ENCODE measurements around the gene KLF3. TPM values are rescaled to one million over a fixed set of nuclear protein-coding genes. Genes with fewer than 3 reads are reported as not detected.

The KLF3 gene
- total and polyA plus RNA-seq, 11 donors = 7.4 to 36.4 (median 20.8) TPM

DNA sequence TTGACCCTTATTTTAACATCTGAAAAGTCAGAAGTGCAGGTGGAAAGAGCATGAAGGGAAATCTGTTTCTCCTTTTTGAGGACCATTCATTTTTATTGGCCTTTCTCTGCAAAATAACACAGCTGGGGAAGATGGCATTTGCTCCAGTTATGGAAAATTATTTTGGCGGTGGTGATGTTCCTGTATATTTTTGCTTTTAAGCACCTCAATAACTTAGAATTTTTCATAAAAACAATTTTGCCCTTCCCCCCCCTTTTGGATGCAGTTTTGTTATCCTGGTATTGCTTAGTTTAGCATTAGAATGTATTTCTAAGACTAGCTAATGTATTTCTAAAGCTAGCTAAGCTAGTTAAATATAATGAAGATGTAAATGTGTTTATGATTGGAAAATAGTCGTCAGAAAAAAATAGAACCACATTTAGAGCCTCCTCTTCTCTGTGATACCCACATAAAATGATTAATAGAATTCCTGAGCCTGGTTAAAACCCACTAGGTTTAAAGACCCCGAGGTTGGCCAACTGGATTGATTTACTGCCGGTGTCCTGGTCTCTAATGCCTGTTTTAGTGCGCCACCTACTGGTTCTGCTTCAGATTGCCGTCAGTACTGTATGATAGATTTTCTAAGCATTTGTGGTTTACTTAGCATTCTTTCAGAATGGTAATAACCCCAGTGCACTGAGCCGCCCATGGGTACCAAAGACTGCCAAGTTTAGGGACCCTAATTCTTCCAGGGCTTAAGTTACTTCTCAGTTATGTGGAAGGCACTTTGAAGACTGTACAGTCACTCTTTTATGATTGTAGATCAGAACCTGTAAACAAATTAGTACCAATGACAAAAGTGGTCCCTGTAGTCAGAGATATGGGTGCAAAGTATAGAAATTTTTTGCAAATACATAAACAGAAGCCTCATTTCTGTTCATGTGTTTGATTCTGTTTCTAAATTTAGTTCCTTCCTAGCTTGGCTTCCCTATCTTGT lies 11.4 kb downstream of the KLF3 start:
- no peak for TF ChIP-seq POLR2A (IDR thresholded peaks at IDR 0.05)
- TF ChIP-seq, protein P1, sequence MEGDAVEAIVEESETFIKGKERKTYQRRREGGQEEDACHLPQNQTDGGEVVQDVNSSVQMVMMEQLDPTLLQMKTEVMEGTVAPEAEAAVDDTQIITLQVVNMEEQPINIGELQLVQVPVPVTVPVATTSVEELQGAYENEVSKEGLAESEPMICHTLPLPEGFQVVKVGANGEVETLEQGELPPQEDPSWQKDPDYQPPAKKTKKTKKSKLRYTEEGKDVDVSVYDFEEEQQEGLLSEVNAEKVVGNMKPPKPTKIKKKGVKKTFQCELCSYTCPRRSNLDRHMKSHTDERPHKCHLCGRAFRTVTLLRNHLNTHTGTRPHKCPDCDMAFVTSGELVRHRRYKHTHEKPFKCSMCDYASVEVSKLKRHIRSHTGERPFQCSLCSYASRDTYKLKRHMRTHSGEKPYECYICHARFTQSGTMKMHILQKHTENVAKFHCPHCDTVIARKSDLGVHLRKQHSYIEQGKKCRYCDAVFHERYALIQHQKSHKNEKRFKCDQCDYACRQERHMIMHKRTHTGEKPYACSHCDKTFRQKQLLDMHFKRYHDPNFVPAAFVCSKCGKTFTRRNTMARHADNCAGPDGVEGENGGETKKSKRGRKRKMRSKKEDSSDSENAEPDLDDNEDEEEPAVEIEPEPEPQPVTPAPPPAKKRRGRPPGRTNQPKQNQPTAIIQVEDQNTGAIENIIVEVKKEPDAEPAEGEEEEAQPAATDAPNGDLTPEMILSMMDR (IDR thresholded peaks at IDR 0.05) = peak; percentile 84 to 97 (median 92)
- Histone ChIP-seq H3K27me3 (no peaks in the 10 kb centered on the region), H3K36me3 (peaks cover 0 to 22% (median under 1%) of the 10 kb centered on the region in 9 donors), H3K4me1 (peaks cover 30 to 91% (median 81%) of the 10 kb centered on the region in 12 donors), H3K27ac (peak overlapping the region in 10 of 12 donors; percentile 97 to 100 (median 99)), H3K4me3 (peak overlapping the region in 4 of 12 donors; percentile 2 to 42 (median 18)), H3K9me3 (peaks cover 0 to 4% (median 0%) of the 10 kb centered on the region in 12 donors)
- ATAC-seq = peak in 3 of 4 donors; percentile 40 to 45 (median 42)
- WGBS, 4 donors = 10 to 12% (median 10%) methylated on average over 7 of the region's 7 CpGs
- intact Hi-C loops (cut with DNase I) = loop anchor here (1.0 to 10.0 kb wide), 15 partner anchors 52 to 991 kb away; partner anchors contain the start of gene RELL1 (in 1 of the 10)
- DNase-seq = peak in 4 of 5 donors; percentile 68 to 78 (median 76)

DNA sequence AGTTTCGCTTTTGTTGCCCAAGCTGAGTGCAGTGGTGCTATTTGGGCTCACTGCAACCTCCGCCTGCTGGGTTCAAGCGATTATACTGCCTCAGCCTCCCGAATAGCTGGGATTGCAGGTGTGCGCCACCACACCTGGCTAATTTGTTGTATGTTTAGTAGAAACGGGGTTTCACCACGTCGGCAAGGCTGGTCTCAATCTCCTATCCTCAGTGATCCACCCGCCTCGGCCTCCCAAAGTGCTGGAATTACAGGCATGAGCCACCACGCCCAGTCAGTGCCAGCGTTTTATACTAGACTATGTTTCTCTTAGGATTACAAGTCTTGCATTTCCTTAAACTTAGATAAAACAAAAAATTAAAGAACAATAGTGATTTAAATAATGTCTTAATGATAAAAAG lies 13.0 kb downstream of the KLF3 start:
- H3K27me3 ChIP-seq = no peaks in the 10 kb centered on the region
- peaks cover 0 to 4% (median 0%) of the 10 kb centered on the region in 12 donors for H3K9me3 ChIP-seq
- peaks cover 0 to 37% (median 15%) of the 10 kb centered on the region in 9 donors for H3K36me3 ChIP-seq
- 83 to 91% (median 85%) methylated on average over 12 of the region's 12 CpGs for WGBS, 4 donors
- H3K27ac ChIP-seq = peak overlapping the region in 3 of 12 donors; percentile 25 to 69 (median 36)
- no peak overlapping the region for H3K4me3 ChIP-seq
- no peak for DNase-seq
- intact Hi-C loops (cut with DNase I) = loop anchor here in 9 of 10 donors (2.0 to 10.0 kb wide), 10 partner anchors 50 to 992 kb away; partner anchors contain the start of gene RELL1 (in 1 of the 9)
- no peak for ATAC-seq
- peaks cover 28 to 91% (median 76%) of the 10 kb centered on the region in 12 donors for H3K4me1 ChIP-seq
- TF ChIP-seq POLR2A (IDR thresholded peaks at IDR 0.05) = no peak
- TF ChIP-seq, protein P1 (IDR thresholded peaks at IDR 0.05) = no peak

DNA sequence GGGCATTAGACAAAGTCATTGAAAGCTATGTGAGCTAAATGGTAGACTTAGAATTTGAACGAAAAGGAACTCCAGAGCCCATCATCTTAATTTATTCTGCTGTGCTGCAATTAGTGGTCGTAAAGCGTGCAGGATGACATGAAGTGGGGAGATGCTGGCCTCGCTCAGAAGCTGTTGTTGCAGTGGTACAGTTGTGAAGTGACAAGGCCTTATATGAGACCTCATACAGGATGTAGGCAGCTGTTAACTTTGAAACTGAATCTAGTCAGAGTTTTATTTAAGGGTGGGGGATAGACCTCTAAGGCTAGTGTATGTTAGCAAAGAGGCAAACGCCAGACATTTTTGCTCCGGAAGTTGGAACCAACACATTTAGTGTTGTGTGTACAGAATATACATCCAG lies 13.4 kb downstream of the KLF3 start:
- peaks cover 0 to 42% (median 19%) of the 10 kb centered on the region in 9 donors for H3K36me3 ChIP-seq
- H3K27me3 ChIP-seq = no peaks in the 10 kb centered on the region
- TF ChIP-seq, protein P1 (IDR thresholded peaks at IDR 0.05) = no peak
- no peak for TF ChIP-seq POLR2A (IDR thresholded peaks at IDR 0.05)
- DNase-seq (no peak), ATAC-seq (no peak)
- intact Hi-C loops (cut with DNase I) = loop anchor here in 9 of 10 donors (2.0 to 10.0 kb wide), 10 partner anchors 50 to 993 kb away; partner anchors contain the start of gene RELL1 (in 1 of the 9)
- H3K9me3 ChIP-seq = peaks cover 0 to 4% (median 0%) of the 10 kb centered on the region in 12 donors
- WGBS, 4 donors = 65 to 79% (median 67%) methylated on average over 6 of the region's 6 CpGs
- peak overlapping the region in 4 of 12 donors; percentile 20 to 69 (median 30) for H3K27ac ChIP-seq
- no peak overlapping the region for H3K4me3 ChIP-seq
- H3K4me1 ChIP-seq = peaks cover 26 to 91% (median 75%) of the 10 kb centered on the region in 12 donors

Measured in heart left ventricle (tissue), 16 donors.